Activated CD8-positive, alpha-beta T cell treated with anti-CD3 and anti-CD28 coated beads, Interleukin-2, amount 10 ng/mL, durations not matched to agents 7 days and 5 days (primary cell): ENCODE data around the gene NAA35. TPM values are rescaled to one million over a fixed set of nuclear protein-coding genes. Genes with fewer than 3 reads are reported as not detected.
"Not testable (repeated sequence)": the region's sequence is repeated elsewhere in the genome, so short reads cannot be mapped to it uniquely, and the experiment has no call there.

Source experiments
- ATAC-seq: fragments of 150-1000 bp; cut with Tn5 transposase; one replicate; pipeline ENCODE4 v1.10.0; 2021; ENCODE audit warnings: moderate library complexity
- CTCF ChIA-PET: fragments of 350-600 bp; sonication (Branson Sonifier 250); formaldehyde crosslinking; loops from one replicate; lab custom pipeline; 2021; ENCODE audit warnings: antibody characterized with exemption; lab: Charles Lee
- POLR2A ChIA-PET: fragments of 350-600 bp; sonication (Branson Sonifier 250); formaldehyde crosslinking; loops from one replicate; lab custom pipeline; 2021; ENCODE audit warnings: antibody characterized with exemption; lab: Charles Lee
- DNase-seq: peaks from one replicate; pipeline ENCODE4 v3.0.0-alpha.2; 2020
- H3K27ac Mint-ChIP-seq: one replicate; pipeline ENCODE4 v1.8.0; 2021; ENCODE audit warnings: mild to moderate bottlenecking, mixed read lengths
- H3K27me3 Mint-ChIP-seq: one replicate; pipeline ENCODE4 v1.8.0; 2021; ENCODE audit warnings: low read depth, mixed read lengths
- H3K36me3 Mint-ChIP-seq: one replicate; pipeline ENCODE4 v1.8.0; 2021; ENCODE audit warnings: low read depth, mixed read lengths
- H3K4me1 Mint-ChIP-seq: one replicate; pipeline ENCODE4 v1.8.0; 2021; ENCODE audit warnings: low read depth, mixed read lengths
- H3K4me3 Mint-ChIP-seq: one replicate; pipeline ENCODE4 v1.8.0; 2021; ENCODE audit warnings: mild to moderate bottlenecking, mixed read lengths
- H3K9me3 Mint-ChIP-seq: one replicate; pipeline ENCODE4 v1.8.0; 2022; ENCODE audit warnings: mixed read lengths; ENCODE audit not compliant: insufficient read depth
- total RNA-seq, 2 experiments: library from RNA; stranded (reverse); gene quantifications; one replicate each; pipeline ENCODE4 v1.2.3, GENCODE V29; 2021

The NAA35 gene
- total RNA-seq, 2 experiments from 2014 or later, result 23.4 to 25.8 TPM

- no peaks in the 10 kb centered on the region for H3K36me3 Mint-ChIP-seq
- POLR2A ChIA-PET, result no interaction called here
- ATAC-seq (no peak), DNase-seq (no peak)
- H3K4me1 Mint-ChIP-seq, result no peaks in the 10 kb centered on the region
- CTCF ChIA-PET, result no interaction called here
- H3K9me3 Mint-ChIP-seq, result no peaks in the 10 kb centered on the region
- H3K27me3 Mint-ChIP-seq, result peaks cover 14% of the 10 kb centered on the region
- H3K27ac Mint-ChIP-seq, result no peak overlapping the region
- no peak overlapping the region for H3K4me3 Mint-ChIP-seq
Observed at GRCh38 chr9:85925493-85925892, 15.5 kb upstream of the NAA35 start.

DNA sequence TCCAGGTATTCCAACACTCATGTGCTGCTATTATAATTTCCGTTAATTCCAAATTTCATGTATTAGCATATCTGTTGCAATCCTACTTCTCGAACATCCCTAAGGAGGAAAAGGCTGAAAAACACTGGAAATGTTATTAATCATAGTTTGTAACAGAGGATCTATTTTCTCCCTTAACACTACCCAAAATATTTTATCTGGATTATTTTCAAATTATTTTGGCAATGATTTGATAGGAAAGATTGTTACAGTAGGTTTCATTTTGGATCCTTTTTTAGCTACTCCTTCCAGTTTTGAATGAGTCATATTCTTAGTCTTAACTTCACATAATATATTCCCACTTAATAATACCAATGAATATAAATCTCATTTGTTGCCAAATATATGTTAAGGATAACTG is 13.9 kb upstream of the NAA35 start:
- POLR2A ChIA-PET, result interaction anchor here (0.6 kb wide), 1 partner anchor 419 kb away, joined by 3 read pairs; no protein-coding TSS in a partner anchor

DNA sequence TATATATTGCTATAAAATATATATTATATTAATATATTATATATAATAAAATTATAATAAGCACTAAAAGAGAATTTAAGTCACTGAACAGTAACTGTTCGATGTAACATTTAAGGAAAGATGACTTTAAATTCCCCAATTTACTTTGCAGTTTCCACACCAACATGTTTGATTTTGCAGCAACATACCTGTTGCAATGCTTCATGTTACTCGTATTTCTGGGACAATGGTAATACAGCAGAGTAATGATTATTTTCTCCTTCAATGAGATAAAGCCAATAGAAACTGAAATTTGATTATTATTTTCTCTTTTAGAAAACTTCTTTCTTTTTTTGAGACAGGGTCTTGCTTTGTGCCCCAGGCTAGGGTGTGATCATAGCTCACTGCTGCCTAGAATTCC is 9.5 kb upstream of the NAA35 start:
- ChIA-PET CTCF (no interaction called here), POLR2A (no interaction called here)
- no peaks in the 10 kb centered on the region for H3K4me1 Mint-ChIP-seq
- ATAC-seq (no peak), DNase-seq (no peak)
- H3K4me3 Mint-ChIP-seq, result no peak overlapping the region
- H3K27ac Mint-ChIP-seq, result no peak overlapping the region
- no peaks in the 10 kb centered on the region for H3K36me3 Mint-ChIP-seq
- H3K9me3 Mint-ChIP-seq, result no peaks in the 10 kb centered on the region
- H3K27me3 Mint-ChIP-seq, result peaks cover 10% of the 10 kb centered on the region

More for the DNA sequence above, 13.9 kb upstream of the NAA35 start:
- Mint-ChIP-seq H3K4me3 (no peak overlapping the region), H3K4me1 (no peaks in the 10 kb centered on the region), H3K36me3 (no peaks in the 10 kb centered on the region), H3K27ac (no peak overlapping the region), H3K9me3 (no peaks in the 10 kb centered on the region), H3K27me3 (peaks cover 14% of the 10 kb centered on the region)
- no peak for DNase-seq
- ATAC-seq, result no peak
- CTCF ChIA-PET, result no interaction called here

GRCh38 chr9:85935950-85936349 is 5.0 kb upstream of the NAA35 start:
- POLR2A ChIA-PET, result not testable (repeated sequence)

GRCh38 chr9:85940275-85940831 is 593 bp upstream of the NAA35 start:
- DNase-seq (no peak), ATAC-seq (no peak)
- H3K27me3 Mint-ChIP-seq, result no peaks in the 10 kb centered on the region
- H3K4me3 Mint-ChIP-seq, result no peak overlapping the region
- ChIA-PET POLR2A (interaction anchor here (0.8 to 1.4 kb wide), 2 partner anchors 19 to 88 kb away, joined by 3 to 4 read pairs; no protein-coding TSS in a partner anchor), CTCF (no interaction called here)
- H3K36me3 Mint-ChIP-seq, result peaks cover 18% of the 10 kb centered on the region
- H3K27ac Mint-ChIP-seq, result peak overlapping the region; percentile 89
- no peaks in the 10 kb centered on the region for H3K9me3 Mint-ChIP-seq
- peaks cover 25% of the 10 kb centered on the region for H3K4me1 Mint-ChIP-seq

More at GRCh38 chr9:85935950-85936349, 5.0 kb upstream of the NAA35 start:
- H3K4me1 Mint-ChIP-seq, result peaks cover 25% of the 10 kb centered on the region
- CTCF ChIA-PET, H3K4me3 Mint-ChIP-seq, H3K27ac Mint-ChIP-seq, H3K9me3 Mint-ChIP-seq, ATAC-seq, H3K27me3 Mint-ChIP-seq, H3K36me3 Mint-ChIP-seq, DNase-seq: not testable (repeated sequence)

DNA sequence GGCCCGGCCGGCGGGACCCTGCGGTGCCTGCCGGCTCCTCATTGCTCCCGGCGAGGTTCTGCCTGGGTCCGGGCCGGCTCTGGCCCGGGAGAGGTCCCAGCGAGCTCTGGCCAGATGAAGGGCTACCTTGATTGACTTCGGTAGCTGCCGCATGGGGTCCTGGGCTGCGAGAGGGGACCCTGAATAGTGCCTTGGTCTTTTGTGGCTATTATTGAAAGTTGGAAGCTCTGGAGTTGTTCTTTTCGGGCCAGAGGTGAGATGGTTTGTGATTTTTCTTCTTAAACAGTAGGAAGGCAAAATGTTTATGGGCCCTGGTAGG is 635 bp downstream of the NAA35 start:
- DNase-seq (peak; percentile 26), ATAC-seq (no peak)
- ChIA-PET CTCF (interaction anchor here (0.8 kb wide), 1 partner anchor 31 kb away, joined by 3 read pairs; no protein-coding TSS in a partner anchor), POLR2A (no interaction called here)
- no peaks in the 10 kb centered on the region for H3K27me3 Mint-ChIP-seq
- peaks cover 25% of the 10 kb centered on the region for H3K36me3 Mint-ChIP-seq
- peaks cover 26% of the 10 kb centered on the region for H3K4me1 Mint-ChIP-seq
- peak overlapping the region; percentile 89 for H3K27ac Mint-ChIP-seq
- H3K9me3 Mint-ChIP-seq, result no peaks in the 10 kb centered on the region
- H3K4me3 Mint-ChIP-seq, result no peak overlapping the region

DNA sequence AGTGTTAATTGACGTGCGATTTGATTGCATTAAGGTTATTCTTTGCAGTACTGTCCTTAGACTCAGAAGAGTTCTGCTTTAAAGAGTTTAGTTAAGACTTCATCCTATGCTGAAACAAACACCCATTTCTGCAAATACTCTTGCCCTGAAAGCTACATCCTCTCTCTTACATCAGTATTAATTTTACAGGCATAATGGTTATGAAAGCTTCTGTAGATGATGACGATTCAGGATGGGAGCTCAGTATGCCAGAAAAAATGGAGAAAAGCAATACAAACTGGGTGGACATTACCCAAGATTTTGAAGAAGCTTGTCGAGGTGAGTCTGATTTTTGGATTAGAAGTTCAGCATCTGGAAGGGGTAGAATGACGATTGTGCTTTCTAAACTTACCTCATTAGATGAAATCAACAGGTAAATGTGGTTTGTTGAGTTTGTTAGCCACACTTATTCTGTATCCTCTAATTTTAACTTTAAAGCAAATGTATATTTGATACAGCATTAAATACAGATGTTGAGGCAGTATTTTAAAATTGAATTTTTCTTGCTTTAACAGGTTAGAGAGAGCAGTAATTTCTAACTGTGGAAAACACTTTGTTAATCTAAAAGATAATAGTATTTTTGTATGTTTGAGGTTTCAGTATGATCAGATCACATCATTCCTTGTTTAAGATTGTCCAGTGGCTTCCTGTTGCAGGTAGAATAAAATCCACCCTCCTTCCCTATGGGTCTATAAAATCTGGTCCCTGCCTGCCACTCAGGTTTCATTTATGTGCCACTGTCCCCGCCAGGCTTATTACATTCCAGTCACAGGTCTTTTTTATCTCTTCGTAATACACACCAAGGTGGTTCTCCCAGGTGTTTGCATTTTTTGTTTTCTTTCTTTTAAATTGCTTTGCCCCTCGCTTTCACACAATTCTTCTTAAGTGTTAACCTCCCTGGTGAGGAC is 1.3 kb downstream of the NAA35 start:
- Mint-ChIP-seq H3K27me3 (no peaks in the 10 kb centered on the region), H3K27ac (peak overlapping the region; percentile 89), H3K4me3 (no peak overlapping the region), H3K4me1 (peaks cover 24% of the 10 kb centered on the region), H3K36me3 (peaks cover 31% of the 10 kb centered on the region), H3K9me3 (no peaks in the 10 kb centered on the region)
- ChIA-PET CTCF (interaction anchor here (0.8 kb wide), 1 partner anchor 32 kb away, joined by 3 read pairs; no protein-coding TSS in a partner anchor), POLR2A (no interaction called here)
- no peak for DNase-seq
- ATAC-seq, result no peak

DNA sequence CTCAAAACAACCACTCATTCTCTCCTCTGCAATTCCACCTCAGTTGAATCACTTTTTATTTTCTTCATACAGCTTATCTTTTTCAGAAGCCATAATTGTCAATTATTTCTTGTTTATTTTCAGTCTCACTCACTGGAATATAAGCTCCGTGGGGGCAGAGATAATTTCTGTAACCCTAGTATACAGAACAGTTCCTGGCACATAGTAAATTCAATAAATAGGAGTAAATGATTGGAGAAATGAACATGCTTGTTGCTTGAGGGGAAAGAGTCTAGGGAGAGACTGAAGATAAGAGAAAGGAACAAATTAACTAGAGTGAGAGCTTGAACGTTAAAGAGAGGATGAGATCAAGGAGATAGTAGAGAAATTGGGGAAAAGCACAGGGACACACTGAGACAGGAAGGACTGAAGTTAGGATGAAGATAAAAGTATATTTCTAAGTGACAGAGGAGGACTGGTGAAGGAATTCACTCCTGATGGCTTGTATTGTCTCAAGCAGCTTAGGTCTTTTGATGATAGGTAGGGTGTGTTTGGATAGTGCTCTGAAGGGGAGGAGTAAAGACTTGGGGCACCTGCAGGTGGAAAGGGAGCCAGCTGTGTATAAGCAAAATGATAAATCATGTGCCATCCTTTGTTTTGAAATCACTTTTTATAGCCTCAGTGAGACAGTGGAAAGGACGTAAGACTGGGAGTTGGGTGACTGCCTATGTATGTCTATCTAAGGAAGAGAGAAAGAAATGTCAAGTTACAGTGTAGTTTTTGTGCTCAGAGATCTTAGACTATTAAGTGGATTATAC is 2.2 kb downstream of the NAA35 start:
- Mint-ChIP-seq H3K36me3 (peaks cover 36% of the 10 kb centered on the region), H3K4me3 (no peak overlapping the region), H3K9me3 (no peaks in the 10 kb centered on the region), H3K27me3 (no peaks in the 10 kb centered on the region), H3K27ac (no peak overlapping the region), H3K4me1 (peaks cover 25% of the 10 kb centered on the region)
- ChIA-PET POLR2A (no interaction called here), CTCF (no interaction called here)
- ATAC-seq (no peak), DNase-seq (no peak)

- Mint-ChIP-seq H3K4me1 (peaks cover 27% of the 10 kb centered on the region), H3K4me3 (no peak overlapping the region), H3K36me3 (peaks cover 41% of the 10 kb centered on the region), H3K9me3 (no peaks in the 10 kb centered on the region), H3K27ac (no peak overlapping the region), H3K27me3 (no peaks in the 10 kb centered on the region)
- ATAC-seq (no peak), DNase-seq (no peak)
- ChIA-PET POLR2A (no interaction called here), CTCF (interaction anchor here (0.5 to 0.8 kb wide), 2 partner anchors 62 to 138 kb away, joined by 3 to 4 read pairs; no protein-coding TSS in a partner anchor)
Observed at GRCh38 chr9:85943757-85944430, 2.9 kb downstream of the NAA35 start.

DNA sequence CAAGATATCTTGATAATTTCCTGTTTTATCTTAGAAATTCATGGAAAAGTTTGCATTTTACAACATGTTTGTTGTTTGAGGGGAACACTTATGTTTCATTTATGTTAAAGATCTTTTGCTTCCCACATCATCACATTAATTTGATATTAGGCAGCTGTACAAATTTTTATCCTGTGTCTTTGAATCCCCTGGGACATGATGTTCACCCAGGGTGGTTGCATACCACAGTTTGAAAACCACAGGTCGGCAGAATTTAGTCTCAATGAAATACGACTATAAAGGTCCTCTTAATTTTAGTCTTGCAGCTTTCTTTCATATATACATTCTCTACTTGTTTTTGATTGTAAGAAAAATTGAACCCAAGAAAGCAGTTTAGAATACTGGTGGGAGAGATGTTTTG is 3.7 kb downstream of the NAA35 start:
- ChIA-PET CTCF (interaction anchor here (0.8 kb wide), 1 partner anchor 138 kb away, joined by 3 read pairs; no protein-coding TSS in a partner anchor), POLR2A (no interaction called here)
- Mint-ChIP-seq H3K27ac (no peak overlapping the region), H3K4me1 (peaks cover 21% of the 10 kb centered on the region), H3K9me3 (no peaks in the 10 kb centered on the region), H3K27me3 (no peaks in the 10 kb centered on the region), H3K36me3 (peaks cover 46% of the 10 kb centered on the region), H3K4me3 (no peak overlapping the region)
- no peak for DNase-seq
- no peak for ATAC-seq

GRCh38 chr9:85949586-85950335 is 8.8 kb downstream of the NAA35 start:
- ATAC-seq (no peak), DNase-seq (no peak)
- H3K27ac Mint-ChIP-seq, result no peak overlapping the region
- ChIA-PET POLR2A (no interaction called here), CTCF (no interaction called here)
- H3K4me1 Mint-ChIP-seq, result peaks cover 22% of the 10 kb centered on the region
- H3K27me3 Mint-ChIP-seq, result no peaks in the 10 kb centered on the region
- H3K9me3 Mint-ChIP-seq, result no peaks in the 10 kb centered on the region
- peaks cover 71% of the 10 kb centered on the region for H3K36me3 Mint-ChIP-seq
- no peak overlapping the region for H3K4me3 Mint-ChIP-seq
